Stimulated activated CD4-positive, alpha-beta T cell treated with anti-CD3 and anti-CD28 coated beads, Interleukin-12 subunit alpha, Interleukin-12 subunit beta, amount 100 ng/mL, for 48 hours (primary cell): ENCODE data around the gene HAL.
"Not testable (repeated sequence)": the region's sequence is repeated elsewhere in the genome, so short reads cannot be mapped to it uniquely, and the experiment has no call there.

Experiments used
- DNase-seq, 3 donors: peaks; one replicate each; pipeline ENCODE4 v3.0.0-alpha.2; 2020; ENCODE audit warnings: low read depth in 2 of 3, low spot score in 1 of 3

Gene HAL

DNA sequence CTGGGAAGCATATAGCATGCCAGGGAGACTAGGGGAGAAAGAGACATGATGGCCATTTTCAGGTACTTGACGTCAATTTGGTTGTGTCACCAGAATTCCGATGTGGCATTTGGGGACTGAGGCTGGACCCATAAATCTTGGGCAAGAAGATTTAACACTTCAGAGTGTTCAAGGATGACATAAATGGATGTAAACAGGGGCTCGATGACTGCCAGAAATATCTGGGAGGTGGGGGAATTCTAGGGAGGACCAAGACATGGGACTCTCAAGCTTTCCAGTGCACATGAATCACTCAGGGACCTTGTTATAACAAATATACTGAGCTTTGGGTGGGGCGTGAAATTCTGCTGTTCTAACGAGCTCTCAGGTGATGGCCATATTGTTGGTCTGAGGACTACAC is 17.8 kb downstream of the HAL start:
- no peak for DNase-seq

DNA sequence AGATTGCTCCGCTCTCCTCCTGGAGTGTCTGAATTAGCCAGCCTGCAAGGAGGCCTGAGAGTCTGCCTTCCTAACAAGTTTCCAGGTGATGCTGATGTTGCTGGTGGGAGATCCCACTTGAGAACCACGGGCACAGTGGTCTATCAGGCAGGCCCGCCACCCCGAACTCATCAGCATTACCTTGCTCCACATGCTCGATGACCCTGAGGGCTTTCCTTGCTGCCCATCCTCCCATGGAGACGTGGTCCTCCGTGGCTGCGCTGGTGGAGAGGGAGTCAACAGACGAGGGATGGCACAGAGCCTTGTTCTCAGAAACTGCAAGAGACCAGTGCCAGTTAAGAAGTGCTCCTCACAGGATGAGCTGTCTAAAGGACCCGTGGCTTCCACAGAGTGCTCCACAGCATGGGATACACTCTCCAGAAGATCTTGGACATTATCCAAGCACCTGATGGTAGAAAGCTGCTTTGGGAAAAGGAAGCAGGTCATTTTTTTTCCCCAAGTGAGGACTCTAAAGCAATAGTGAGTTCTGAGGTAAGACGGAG is 18.3 kb downstream of the HAL start:
- DNase-seq, result no peak

DNA sequence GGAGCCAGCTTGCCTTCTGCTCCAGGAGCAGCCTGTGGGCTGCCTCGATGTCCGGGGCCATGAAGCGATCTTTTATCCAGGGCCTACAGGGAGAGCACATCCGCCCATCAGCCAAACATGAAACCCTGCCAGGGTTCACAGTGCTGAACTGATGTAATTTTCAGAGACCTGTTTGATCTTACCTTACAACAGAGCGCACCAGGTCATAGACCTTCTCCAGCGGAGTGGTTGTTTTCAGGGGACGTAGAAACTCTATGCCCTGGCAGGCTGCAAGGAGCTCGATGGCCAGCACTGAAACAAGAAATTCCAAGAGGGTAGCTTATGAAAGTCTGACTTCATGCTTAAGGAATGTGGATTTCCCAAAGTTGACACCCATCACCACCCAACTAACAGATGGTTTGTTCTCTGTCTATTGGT is 19.7 kb downstream of the HAL start:
- no peak for DNase-seq

DNA sequence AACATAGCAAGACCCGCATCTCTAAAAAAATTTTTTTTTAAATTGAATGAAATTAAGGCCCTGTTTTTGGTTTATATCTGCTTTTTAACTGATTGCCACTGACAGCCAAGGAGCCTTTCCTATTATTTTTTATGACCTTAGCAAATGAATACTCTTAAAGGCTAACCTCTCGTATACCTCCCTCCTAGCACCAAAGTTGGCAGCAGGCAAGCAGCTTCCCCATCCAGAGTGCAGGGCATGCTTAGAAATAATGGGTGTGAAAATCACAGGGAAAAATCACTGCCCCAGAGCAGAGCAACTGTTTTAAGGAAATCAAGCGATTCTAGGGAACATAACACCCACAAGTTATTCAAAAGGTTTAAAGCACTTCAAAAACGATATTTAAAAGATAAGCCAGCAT is 20.7 kb downstream of the HAL start:
- DNase-seq, result no peak

DNA sequence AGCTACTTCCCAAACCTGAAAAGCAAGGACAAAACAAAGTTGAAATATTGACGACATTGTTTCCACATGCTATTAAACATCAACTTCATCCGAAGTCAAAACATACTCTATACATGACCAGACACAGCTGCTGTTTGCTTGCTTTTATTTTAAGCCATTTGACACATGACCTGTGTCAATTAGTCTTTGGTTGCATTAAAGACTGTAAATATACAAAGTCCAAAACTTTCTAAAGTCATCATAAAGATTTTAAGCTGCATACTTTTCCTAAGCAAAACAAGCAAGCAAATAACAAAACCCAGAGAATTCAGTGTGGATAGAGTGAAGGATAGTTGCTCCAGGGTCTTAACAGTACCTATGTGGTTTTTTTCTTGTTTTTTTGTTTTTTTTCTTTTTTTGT is 21.8 kb downstream of the HAL start:
- DNase-seq, result no peak

GRCh38 chr12:95972832-95973456 is 23.2 kb downstream of the HAL start:
- DNase-seq, result no peak

GRCh38 chr12:95970905-95971304 is 25.2 kb downstream of the HAL start:
- DNase-seq, result no peak

DNA sequence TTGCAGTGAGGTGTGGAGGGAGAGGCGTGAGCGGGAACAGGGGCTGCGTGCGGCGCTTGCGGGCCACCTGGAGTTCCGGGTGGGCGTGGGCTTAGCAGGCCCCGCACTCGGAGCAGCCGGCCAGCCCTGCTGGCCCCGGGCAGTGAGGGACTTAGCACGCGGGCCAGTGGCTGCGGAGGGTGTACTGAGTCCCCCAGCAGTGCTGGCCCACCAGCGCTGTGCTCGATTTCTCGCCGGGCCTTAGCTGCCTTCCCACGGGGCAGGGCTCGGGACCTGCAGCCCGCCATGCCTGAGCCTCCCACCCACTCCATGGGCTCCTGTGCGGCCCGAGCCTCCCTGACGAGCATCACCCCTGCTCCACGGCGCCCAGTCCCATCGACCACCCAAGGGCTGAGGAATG is 27.0 kb downstream of the HAL start:
- DNase-seq, result not testable (repeated sequence)

GRCh38 chr12:95967301-95967700 is 28.8 kb downstream of the HAL start:
- no peak for DNase-seq

DNA sequence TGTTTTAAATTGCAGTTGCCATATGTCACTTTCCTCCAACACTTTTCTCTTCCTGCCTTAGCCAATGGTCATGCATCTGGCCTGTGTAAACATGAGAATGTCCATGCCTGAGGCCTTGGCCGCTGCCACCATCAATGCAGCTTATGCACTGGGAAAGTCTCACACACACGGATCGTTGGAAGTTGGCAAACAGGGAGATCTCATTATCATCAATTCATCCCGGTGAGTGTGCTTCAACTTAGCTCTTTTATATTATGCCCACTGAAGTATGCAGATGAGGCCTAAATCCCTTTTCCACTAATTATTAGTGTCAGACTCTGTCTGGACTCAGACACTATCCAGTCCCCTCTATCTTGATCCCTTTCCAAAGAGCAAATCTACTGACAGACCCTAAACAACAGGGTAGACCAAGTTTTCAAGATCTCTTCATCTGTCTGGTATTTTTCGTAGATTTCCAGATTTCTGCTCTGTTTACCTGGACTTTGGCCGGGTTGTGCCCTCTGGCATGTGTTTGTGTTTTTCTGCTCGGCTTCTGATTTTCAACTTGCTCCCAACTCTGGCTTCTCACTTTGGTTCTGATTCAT is 29.8 kb downstream of the HAL start:
- DNase-seq, result no peak

DNA sequence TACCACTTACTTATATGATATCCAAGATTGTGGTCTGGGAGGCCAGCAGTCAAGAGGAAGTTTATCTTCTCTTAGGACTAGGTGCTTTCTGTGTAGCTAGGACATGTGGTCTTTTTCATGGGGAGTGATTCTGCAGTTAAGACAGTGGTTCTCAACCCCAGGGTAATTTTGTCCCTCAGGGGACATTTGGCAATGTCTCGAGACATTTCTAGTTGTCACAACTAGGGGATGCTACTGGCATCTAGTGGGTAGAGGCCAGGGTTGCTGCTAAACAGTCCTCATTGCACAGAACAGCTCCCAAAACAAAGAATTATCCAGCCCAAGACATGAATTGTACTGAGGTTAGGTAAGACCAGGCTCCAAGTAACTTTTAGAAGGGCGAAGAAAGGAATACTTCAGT is 33.0 kb downstream of the HAL start:
- DNase-seq, result no peak

- no peak for DNase-seq
These were observed 33.9 kb downstream of the HAL start for GRCh38 chr12:95962222-95962621.

GRCh38 chr12:95960241-95960640 is 35.9 kb downstream of the HAL start:
- DNase-seq, result no peak

DNA sequence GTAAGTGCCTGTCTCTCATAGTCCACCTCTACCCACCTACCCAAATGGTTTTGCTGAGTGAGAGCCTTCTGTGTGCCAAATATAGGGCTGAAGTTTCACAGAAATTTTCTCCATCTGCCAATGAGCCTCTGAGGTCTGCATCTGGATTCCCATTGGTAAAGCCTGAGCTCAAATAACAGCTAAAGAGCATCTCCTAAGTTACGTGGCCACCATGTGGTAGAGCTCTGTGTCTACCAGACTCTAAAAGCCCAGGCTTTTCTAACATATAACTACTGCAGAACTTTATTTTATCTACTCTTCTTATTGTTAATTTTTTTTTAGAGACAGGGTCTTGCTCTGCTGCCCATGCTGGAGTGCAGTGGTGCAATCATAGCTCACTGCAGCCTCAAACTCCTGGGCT is 37.0 kb downstream of the HAL start:
- no peak for DNase-seq

DNA sequence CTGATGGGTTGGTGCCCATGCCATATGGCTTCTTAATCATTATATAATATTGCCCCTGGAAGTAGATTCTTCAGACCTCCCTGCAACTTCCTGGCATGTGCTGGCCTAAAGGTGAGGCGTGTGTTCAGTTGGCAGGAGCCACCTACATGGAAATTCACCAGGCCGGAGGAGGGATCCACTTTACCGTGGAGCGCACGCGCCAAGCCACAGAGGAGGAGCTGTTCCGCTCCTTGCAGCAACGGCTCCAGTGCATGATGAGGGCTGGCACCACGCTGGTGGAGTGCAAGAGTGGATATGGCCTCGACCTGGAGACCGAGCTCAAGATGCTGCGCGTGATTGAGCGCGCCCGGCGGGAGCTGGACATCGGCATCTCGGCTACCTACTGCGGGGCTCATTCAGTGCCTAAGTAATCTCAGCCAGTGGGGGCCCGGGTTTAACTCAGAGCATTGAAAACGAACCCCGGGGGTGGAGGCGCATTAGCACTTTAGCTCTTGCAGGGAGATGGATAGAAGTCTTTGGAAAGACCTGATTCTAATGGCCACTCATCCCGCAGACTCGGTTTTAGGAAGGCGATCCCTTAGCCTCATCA is 39.5 kb downstream of the HAL start:
- no peak for DNase-seq

GRCh38 chr12:95955549-95956159 is 40.5 kb downstream of the HAL start:
- no peak for DNase-seq

- no peak for DNase-seq
These were observed 43.1 kb downstream of the HAL start for GRCh38 chr12:95953000-95953399.

GRCh38 chr12:95951515-95951914 is 44.6 kb downstream of the HAL start:
- no peak for DNase-seq

GRCh38 chr12:95949477-95950206 is 46.5 kb downstream of the HAL start:
- DNase-seq, result no peak

GRCh38 chr12:95944108-95944704 is 51.9 kb downstream of the HAL start:
- DNase-seq, result no peak

GRCh38 chr12:95943330-95943842 is 52.8 kb downstream of the HAL start, which contains the start of gene AMDHD1:
Gene AMDHD1, plus strand, starts transcription at chr12:95943331. Its CDS starts 68 bp downstream, at chr12:95943399.
- DNase-seq, result peak; percentile 28 to 44 (median 33)
